GM21367 (cell line): ENCODE results near the gene RAD51B.
"Not testable (repeated sequence)": the region's sequence is repeated elsewhere in the genome, so short reads cannot be mapped to it uniquely, and the experiment has no call there.

Source experiments
- ATAC-seq: cut with Tn5 transposase; IDR thresholded peaks from one replicate; pipeline ENCODE4 v1.9.1; 2021; ENCODE audit not compliant: unreplicated experiment

RAD51B gene

DNA sequence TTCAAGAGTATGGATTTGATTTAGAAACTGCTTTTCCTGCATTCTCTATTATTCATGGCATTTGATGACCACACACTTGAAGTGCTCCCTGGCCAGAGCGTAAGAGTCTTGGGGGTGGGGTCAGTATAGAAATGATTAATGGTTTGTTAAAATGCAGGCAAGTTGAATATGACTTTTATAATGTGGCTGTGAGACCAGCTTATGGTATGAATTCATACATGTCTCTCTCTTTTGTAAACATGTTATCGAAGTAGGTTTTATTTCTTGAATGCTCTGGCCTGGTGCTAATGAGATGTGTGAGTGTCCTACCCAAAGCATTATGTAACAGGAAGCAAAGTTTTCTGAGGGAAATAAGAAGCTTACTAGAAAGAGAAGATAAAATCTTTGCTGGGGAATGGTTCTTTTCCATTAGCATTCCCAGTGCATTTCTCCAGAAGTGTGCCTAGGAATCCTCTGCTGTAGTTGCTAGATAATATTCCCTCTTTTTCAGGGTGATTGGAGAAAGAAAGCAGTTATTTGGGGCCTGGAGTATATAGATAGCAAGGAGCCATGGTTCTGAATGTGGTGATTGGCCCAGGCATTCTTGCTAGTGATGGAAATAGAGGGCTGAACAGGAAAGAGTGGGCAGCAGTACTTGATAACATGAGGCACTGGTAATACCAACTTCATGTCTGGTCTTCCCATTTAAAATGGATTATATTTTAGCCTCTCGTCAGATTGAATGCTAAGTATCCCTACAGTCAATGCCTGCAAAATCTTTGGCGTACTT, 289.7 kb downstream of the RAD51B start:
- ATAC-seq = no peak

DNA sequence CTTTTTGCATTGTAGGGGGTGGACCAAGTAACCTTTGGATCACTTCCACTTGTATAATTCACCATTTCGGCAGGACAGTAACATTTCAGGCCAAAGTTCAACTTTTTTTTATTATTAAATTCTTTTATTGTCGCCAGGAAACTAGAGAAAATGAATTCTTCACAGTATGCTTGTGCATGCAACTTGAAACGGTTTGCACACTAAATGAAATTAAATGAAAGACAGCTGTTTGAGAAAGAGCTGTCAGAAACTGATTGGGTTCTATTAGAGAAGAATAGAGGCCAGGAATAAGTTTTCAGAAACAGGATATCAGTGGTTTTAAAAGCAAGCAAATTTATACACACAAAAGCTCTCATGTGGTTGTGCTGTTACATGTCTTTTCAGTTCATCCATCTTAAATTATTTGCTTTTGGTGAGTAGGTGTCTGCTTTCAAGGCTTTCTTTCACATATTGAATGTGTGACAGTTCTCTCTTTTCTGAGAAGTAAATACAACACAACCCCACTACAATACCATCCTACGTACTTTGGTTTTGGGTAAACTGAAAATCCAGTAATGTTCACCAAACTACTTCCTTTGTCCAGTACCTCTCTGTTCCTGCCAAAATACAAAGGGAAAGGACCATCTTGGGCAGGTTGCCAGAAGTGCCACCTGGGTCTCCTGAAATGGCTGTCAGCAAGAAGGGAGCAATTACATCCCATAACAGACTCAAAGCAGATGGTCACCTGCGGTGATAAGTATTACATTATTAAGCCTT, 291.7 kb downstream of the RAD51B start:
- ATAC-seq = no peak

DNA sequence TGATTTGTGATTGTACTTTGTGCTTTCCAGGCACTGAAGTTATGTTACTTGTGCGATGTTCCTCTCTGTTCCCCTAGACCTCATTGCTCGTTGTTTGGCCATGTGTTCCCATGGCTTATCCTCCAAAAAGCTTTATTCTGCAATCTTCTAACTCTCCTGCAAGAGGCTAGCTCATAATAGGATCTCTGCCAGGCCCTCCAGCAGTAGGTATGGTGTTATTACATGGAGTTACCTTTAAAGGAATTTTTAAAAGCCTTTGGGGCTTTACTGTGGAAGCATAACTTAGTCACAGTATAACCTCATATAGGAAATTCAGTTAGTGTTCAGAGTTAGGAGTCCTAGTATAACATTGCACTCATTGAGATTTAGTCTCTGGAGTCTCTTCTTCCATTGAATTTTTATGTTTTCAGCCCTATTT, 292.3 kb downstream of the RAD51B start:
- ATAC-seq = no peak

- ATAC-seq = no peak
These were observed 292.9 kb downstream of the RAD51B start for GRCh38 chr14:68112442-68112841.

GRCh38 chr14:68113343-68113930, 293.9 kb downstream of the RAD51B start:
- no peak for ATAC-seq

DNA sequence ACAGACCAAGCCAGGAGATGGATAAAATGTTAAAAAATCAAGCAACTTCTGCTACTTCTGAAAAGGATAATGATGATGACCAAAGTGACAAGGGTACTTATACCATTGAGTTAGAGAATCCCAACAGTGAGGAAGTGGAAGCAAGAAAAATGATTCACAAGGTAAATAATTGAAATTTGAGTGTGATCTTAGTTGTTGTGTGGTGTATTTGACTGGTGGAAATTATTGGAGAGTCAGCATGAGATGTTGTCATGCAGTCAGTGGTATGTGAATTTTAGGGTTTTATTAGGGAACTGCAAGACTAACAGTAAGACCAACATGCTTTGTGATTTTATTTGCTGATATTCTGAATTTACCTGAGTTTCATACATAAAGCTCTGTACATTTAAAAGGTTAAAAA, 296.4 kb downstream of the RAD51B start:
- ATAC-seq = not testable (repeated sequence)

- ATAC-seq = no peak
These were observed 303.1 kb downstream of the RAD51B start for GRCh38 chr14:68122651-68123050.

- ATAC-seq = no peak
These were observed 304.5 kb downstream of the RAD51B start for GRCh38 chr14:68124050-68124449.

GRCh38 chr14:68124979-68125731, 305.6 kb downstream of the RAD51B start:
- ATAC-seq = no peak

DNA sequence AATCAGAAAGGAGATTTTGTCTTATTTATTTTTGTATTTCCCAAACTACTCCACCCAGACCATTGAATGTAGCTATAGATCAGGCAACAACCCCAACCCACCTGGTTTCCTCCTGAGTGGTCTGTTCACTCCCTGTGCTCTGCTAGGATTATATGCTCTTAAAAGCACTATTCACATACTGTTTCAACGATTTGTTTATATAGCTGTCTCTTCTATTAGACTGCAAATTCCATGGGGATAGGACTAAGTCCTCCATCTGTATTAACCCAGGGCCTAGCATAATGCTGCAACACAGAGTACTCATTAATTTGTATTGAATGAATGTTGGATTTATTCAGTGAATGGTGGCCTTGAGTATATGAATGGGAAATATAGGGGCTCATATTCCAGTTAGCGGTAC, 307.6 kb downstream of the RAD51B start:
- no peak for ATAC-seq

GRCh38 chr14:68131907-68132306, 312.3 kb downstream of the RAD51B start:
- ATAC-seq = no peak

GRCh38 chr14:68132563-68133121, 313.1 kb downstream of the RAD51B start:
- ATAC-seq = no peak

DNA sequence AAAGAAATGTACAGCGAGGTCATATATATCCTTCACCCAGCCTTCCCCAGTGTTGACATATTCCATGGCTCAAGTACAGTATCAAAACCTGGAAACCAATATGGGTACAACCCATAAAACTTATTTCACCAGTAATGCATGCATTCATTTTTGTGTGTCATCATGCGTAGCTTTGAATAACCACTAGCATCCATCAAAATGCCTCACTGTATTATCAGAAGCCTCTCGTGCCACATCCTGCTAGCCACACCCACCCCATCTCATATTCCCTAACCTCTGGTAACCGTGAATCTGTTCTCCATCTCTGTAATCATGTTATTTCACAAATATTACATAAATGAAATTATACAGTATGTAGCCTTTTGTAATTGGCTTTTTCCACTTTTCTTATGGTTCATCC, 314.3 kb downstream of the RAD51B start:
- no peak for ATAC-seq

DNA sequence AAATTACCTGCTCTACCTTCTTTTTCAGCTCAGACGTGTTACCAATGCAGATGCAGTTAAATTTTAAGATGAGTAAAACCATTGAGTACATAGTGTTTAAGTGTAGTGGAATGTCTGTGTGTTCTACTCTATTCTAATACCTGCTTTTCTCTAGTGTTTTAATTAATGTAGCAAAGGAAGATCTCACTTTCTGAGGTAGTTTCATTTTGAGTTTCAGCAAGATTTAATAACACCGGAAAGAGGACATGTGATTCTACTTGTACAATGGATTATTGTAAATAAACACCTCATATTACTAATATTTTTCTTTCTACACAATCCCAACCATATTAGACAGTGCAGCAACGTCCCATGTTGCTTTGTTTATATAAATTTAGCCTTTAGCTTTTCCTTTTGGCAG, 315.4 kb downstream of the RAD51B start:
- no peak for ATAC-seq

DNA sequence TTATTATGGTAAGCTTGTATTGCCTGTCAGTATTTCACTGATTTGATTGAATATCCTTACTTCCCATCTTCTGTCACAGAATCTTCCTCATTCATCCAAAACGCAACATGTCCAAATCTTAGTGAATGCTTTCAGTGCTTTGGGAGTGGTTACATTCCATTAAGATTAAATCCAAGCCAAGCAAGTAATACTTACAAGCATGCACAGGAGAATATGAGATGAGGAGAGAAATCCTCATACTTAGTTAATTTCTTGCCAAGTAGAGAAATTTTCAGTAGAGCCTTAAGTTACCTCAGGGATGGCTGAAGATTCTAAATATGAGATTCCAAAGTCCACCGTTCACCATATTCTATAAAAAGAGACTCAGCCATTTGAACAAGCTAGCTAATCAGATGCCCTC, 316.0 kb downstream of the RAD51B start:
- no peak for ATAC-seq

- no peak for ATAC-seq
These were observed 318.4 kb downstream of the RAD51B start for GRCh38 chr14:68137704-68138619.

GRCh38 chr14:68139431-68140075, 320.0 kb downstream of the RAD51B start:
- no peak for ATAC-seq

DNA sequence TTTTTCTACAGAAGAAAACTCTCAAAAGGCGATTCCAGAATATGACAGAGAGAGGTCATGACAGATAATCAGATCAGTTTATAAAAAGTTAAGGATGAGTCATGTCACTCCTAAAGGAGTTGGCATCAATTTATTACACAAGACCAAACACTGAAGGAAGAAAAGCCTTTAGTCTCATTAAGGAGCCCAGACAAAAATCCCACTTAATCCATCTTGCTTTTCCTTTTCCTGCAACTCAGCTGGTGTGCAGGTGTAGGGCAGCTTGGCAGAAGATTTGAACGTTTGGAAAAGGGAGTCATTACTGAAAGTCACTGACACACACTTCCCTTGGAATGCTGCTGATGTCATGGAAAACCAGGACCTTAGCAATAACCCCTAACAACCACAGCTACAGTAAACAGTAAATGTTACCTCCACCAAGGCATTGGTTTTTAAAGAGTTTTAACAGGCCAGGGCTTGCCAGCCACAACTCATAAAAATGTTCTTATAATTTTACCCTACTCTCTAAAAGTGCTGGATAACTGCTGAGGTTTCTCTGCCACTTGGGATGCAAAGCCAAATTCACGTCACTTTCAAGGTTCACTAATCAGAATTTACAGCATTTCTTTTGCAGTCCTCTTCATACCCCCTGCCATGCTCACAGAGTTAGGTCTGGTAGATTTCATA, 320.6 kb downstream of the RAD51B start:
- ATAC-seq = no peak

DNA sequence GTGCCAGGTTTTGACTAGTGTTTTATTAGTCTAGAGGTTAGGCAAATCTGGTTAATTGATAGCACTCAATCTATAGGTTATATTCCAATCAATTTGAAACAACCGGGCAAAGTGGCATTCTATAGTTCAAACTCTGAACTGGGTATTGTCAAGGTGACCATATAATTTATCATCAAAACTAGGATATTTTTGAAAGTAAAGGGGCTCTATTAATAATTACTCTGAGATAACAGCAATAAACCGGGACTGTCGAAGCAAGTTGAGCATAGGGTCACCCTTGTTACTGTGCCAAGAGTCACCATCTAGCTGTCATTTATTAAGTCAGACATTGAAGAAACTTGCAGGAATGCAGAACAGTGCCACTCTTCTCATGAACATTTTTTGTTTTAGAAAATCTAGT, 321.2 kb downstream of the RAD51B start:
- ATAC-seq = no peak
